ENCODE data around the gene ELF4.

GRCh38 chrX:130158311-130158710 lies 48.0 kb upstream of the ELF4 start:
- no peak for TF ChIP-seq CTCF (IDR thresholded peaks at IDR 0.05)
- no peak for TF ChIP-seq POLR2A (IDR thresholded peaks at IDR 0.05)
